Neutrophil (primary cell): ENCODE results near the gene MYO7B.

Experiments used
- H3K27ac ChIP-seq: fragments of 200-600 bp; sonication (generic); 2 replicates; pipeline ENCODE4 v1.5.1; 2016; ENCODE audit warnings: mild to moderate bottlenecking, moderate library complexity
- H3K27me3 ChIP-seq: fragments of 200-600 bp; sonication (generic); 2 replicates; pipeline ENCODE4 v1.6.0; 2016; ENCODE audit warnings: mild to moderate bottlenecking
- H3K36me3 ChIP-seq: fragments of 200-600 bp; sonication (generic); 2 replicates; pipeline ENCODE4 v1.5.1; 2017
- H3K4me1 ChIP-seq, 2 experiments: fragments of 200-600 bp in 1 of 2; sonication (generic) in 1 of 2; 1 replicate in 1 of 2; 2 replicates in 1 of 2; pipeline versions ENCODE4 v1.5.1 to v1.6.1; 2013 to 2016; ENCODE audit warnings: low read depth in 1 of 2, low read length in 1 of 2, mild to moderate bottlenecking in 1 of 2, moderate library complexity in 1 of 2; ENCODE audit not compliant: control insufficient read depth in 1 of 2, insufficient read depth in 1 of 2
- H3K4me3 ChIP-seq, 2 experiments: fragments of 200-600 bp in 1 of 2; sonication (generic) in 1 of 2; 1 replicate in 1 of 2; 2 replicates in 1 of 2; pipeline ENCODE4 v1.5.1; 2013 to 2016; ENCODE audit warnings: low read depth in 1 of 2, low read length in 1 of 2, mild to moderate bottlenecking in 1 of 2, moderate library complexity in 1 of 2
- H3K9me3 ChIP-seq: fragments of 200-600 bp; sonication (generic); 2 replicates; pipeline ENCODE4 v1.5.1; 2016
- CTCF ChIP-seq: fragments of 200-600 bp; sonication (generic); IDR thresholded peaks from 2 replicates; pipeline ENCODE4 v1.5.1; 2016; ENCODE audit warnings: antibody characterized with exemption

Gene MYO7B

GRCh38 chr2:127671557-127672302, 136.2 kb downstream of the MYO7B start:
- no peak for TF ChIP-seq CTCF
- Histone ChIP-seq H3K27me3 (peaks cover 100% of the 10 kb centered on the region), H3K36me3 (no peaks in the 10 kb centered on the region), H3K4me3 (no peak overlapping the region), H3K9me3 (no peaks in the 10 kb centered on the region), H3K4me1 (peaks cover 0 to 10% of the 10 kb centered on the region in 2 experiments), H3K27ac (no peak overlapping the region)

DNA sequence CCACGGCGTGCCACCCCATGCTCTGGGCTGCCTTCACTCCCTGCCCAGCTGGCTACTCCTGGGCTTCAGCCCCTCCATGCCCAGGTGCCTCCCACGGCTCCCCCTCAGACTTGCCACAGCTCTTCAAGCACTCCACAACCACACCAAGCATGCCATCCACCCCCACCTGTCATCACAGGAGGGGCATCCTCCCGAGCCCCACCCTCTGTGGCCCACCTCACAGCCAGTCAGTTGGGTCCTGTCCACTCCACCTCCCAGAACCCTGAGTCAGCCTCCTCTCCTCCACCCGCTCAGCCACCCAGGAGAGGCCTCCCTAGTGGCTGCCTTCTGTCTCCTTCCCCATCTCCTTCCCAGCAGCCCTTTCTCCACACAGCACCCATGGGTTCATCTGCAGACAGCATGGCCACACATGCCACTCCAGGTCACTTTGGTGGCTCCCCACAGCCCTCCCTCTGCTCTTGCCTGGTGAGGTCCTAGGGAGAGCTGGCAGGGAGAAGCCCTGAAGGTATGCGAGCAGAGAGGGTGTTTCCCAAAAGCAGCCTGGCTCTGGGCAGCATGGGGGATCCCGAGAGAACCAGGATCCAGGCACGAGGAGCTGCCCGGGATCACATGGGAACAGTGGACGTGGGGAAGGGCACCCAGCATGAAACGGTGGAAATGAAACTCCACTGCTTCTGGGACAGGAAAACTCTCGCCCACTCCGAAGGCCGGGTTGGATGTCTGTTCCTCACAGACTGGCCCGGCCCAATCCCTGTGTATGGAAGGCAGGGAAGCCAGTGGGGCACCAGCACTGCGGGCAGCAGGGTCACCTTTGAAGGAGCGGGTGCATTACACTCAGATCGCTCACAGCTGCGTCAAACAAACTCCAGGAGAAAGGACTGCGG, 137.1 kb downstream of the MYO7B start:
- no peaks in the 10 kb centered on the region for H3K36me3 ChIP-seq
- H3K4me3 ChIP-seq = no peak overlapping the region
- H3K4me1 ChIP-seq = peaks cover 0 to 10% of the 10 kb centered on the region in 2 experiments
- no peak for TF ChIP-seq CTCF
- H3K9me3 ChIP-seq = no peaks in the 10 kb centered on the region
- H3K27me3 ChIP-seq = peaks cover 100% of the 10 kb centered on the region
- H3K27ac ChIP-seq = no peak overlapping the region

DNA sequence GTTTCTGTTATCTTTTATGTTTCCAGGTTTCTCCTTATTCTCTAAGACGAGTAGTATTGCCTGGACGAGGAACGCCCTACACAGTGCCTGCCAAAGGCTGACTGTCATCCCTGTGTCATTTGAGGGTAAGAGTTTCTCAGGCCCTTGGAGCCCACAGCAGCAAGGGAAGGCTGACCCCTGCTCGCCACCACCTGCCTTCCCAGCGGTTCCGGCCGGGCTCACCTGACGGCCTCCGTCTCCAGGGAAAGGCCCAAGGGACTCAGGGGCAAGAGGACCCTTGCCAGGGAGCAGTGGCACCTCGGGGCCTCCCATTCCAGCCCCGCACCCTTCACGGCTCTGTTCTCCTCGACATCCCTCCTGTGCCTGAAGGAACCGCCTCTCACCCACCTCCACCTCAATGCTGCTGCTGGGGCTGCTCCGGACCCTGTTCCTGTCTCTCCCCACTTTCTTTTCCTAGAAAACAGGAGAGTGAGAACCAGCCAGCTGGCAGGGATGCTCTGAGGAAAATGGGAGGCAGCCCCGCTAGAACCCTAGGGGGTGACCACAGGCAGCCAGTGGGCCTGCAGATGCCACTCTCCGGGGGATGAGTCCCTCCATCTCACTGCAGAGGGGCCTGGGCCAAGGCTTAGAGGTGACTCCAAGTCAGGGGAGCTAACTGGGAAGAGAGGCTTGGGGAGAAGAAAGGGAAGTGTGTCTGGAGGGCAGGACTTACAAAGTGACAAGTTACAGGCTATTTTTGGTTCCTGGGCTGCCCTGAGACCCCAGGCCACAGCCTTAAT, 138.0 kb downstream of the MYO7B start:
- peaks cover 0 to 10% of the 10 kb centered on the region in 2 experiments for H3K4me1 ChIP-seq
- H3K27ac ChIP-seq = no peak overlapping the region
- no peak overlapping the region for H3K4me3 ChIP-seq
- H3K27me3 ChIP-seq = peaks cover 100% of the 10 kb centered on the region
- no peaks in the 10 kb centered on the region for H3K9me3 ChIP-seq
- H3K36me3 ChIP-seq = no peaks in the 10 kb centered on the region
- no peak for TF ChIP-seq CTCF

DNA sequence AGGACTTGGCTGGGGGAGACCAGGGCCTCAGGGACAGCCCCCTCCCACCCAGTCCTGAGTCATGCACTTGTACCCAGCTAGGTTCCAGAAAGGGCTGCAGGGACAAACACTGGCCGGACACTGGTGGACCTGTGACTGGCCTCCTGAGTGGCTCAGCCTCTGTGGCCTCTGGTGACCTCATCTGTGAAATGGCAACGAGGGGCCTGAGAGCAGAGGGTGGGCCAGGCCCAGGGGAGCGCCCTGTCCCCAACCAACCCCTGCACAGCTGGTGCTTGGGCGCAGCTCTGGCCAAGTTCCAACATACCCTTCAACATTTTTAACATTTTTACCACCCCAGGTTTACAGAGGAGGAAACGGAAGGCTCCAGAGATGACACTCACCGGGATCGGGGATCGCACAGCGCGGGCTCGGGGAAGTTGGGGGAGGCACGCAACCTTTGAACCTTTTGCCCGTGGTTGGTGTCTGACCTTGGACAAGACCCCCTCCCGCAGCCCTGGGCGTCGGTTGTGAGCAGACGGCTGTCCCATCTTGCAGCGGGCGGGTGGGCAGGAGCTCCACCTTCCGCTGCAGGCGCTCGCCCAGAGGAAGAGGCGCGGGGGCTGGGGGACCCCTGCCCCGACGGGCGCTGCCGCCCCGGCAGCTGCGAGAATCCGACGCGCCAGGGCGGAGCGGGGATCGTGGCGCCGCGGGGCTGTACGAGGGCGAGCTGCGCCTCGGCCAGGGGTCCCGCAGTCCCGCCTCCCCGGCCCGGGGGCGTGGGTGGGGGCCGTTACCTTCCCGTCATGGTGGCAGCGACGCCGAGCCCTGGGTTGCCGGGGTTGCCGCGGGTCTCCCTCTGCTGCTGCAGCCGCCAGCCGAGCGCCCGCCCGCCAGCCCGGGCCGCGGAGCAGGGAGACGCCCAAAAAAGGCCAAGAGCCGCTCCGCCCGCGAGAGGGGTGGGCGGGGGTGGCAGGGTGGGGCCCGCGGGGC, 139.0 kb downstream of the MYO7B start:
- peaks cover 0 to 10% of the 10 kb centered on the region in 2 experiments for H3K4me1 ChIP-seq
- no peak for TF ChIP-seq CTCF
- peaks cover 100% of the 10 kb centered on the region for H3K27me3 ChIP-seq
- H3K27ac ChIP-seq = no peak overlapping the region
- no peaks in the 10 kb centered on the region for H3K36me3 ChIP-seq
- H3K4me3 ChIP-seq = no peak overlapping the region
- H3K9me3 ChIP-seq = no peaks in the 10 kb centered on the region
